ENCODE data around the gene TPBGL.

Gene TPBGL

GRCh38 chr11:75240311-75241035 lies at the start of gene TPBGL:
Gene TPBGL, plus strand, starts transcription at chr11:75240774. Its CDS starts 276 bp downstream, at chr11:75241050.
- DNase-seq (ENCODE audit: low read depth) = no peak

GRCh38 chr11:75191330-75191717 lies 49.2 kb upstream of the TPBGL start:
- DNase-seq (ENCODE audit: low read depth) = no peak

- DNase-seq (ENCODE audit: low read depth) = no peak
These were observed 47.3 kb upstream of the TPBGL start for GRCh38 chr11:75193271-75193670.

- DNase-seq (ENCODE audit: low read depth) = no peak
These were observed 46.9 kb upstream of the TPBGL start for GRCh38 chr11:75193711-75194110.

- no peak for DNase-seq (ENCODE audit: low read depth)
These were observed 46.4 kb upstream of the TPBGL start for GRCh38 chr11:75194147-75194546.

GRCh38 chr11:75195167-75195962 lies 45.2 kb upstream of the TPBGL start:
- no peak for DNase-seq (ENCODE audit: low read depth)

- no peak for DNase-seq (ENCODE audit: low read depth)
These were observed 44.1 kb upstream of the TPBGL start for GRCh38 chr11:75196426-75196825.

- no peak for DNase-seq (ENCODE audit: low read depth)
These were observed 42.9 kb upstream of the TPBGL start for GRCh38 chr11:75197512-75198277.

GRCh38 chr11:75198278-75198973 lies 42.1 kb upstream of the TPBGL start:
- no peak for DNase-seq (ENCODE audit: low read depth)

GRCh38 chr11:75199412-75199955 lies 41.1 kb upstream of the TPBGL start:
- DNase-seq (ENCODE audit: low read depth) = no peak

GRCh38 chr11:75200051-75200450 lies 40.5 kb upstream of the TPBGL start:
- DNase-seq (ENCODE audit: low read depth) = no peak

GRCh38 chr11:75200531-75200930 lies 40.0 kb upstream of the TPBGL start:
- no peak for DNase-seq (ENCODE audit: low read depth)

GRCh38 chr11:75201771-75202170 lies 38.8 kb upstream of the TPBGL start:
- DNase-seq (ENCODE audit: low read depth) = no peak

GRCh38 chr11:75202195-75202594 lies 38.4 kb upstream of the TPBGL start:
- no peak for DNase-seq (ENCODE audit: low read depth)

GRCh38 chr11:75203138-75203537 lies 37.4 kb upstream of the TPBGL start:
- DNase-seq (ENCODE audit: low read depth) = no peak

GRCh38 chr11:75203641-75204011 lies 36.9 kb upstream of the TPBGL start:
- no peak for DNase-seq (ENCODE audit: low read depth)

- DNase-seq (ENCODE audit: low read depth) = no peak
These were observed 36.4 kb upstream of the TPBGL start for GRCh38 chr11:75204012-75204674.

GRCh38 chr11:75204685-75205563 lies 35.6 kb upstream of the TPBGL start:
- peak; percentile 21 for DNase-seq (ENCODE audit: low read depth)

- no peak for DNase-seq (ENCODE audit: low read depth)
These were observed 35.0 kb upstream of the TPBGL start for GRCh38 chr11:75205564-75206020.

- DNase-seq (ENCODE audit: low read depth) = no peak
These were observed 32.1 kb upstream of the TPBGL start for GRCh38 chr11:75208446-75208845.
